H1 (cell line): ENCODE measurements around the gene FOXS1. TPM values are rescaled to one million over a fixed set of nuclear protein-coding genes. Genes with fewer than 3 reads are reported as not detected.

Experiments
- CBX8 ChIP-seq: fragments of 300-800, 300-1000 bp; sonication (generic); IDR thresholded peaks from 2 replicates; pipeline ENCODE4 v1.7.1; 2016; ENCODE audit warnings: low read depth, low read length, borderline replicate concordance
- CHD7 ChIP-seq: fragments of 300-600 bp; sonication (generic); IDR thresholded peaks from 2 replicates; pipeline ENCODE4 v1.7.1; 2012; ENCODE audit warnings: low read length, moderate library complexity, mild to moderate bottlenecking, inconsistent platforms; ENCODE audit not compliant: insufficient replicate concordance
- CTBP2 ChIP-seq: IDR thresholded peaks from 2 replicates; pipeline ENCODE4 v1.7.0; 2011; ENCODE audit warnings: borderline replicate concordance, mild to moderate bottlenecking, moderate library complexity, mixed read lengths, low read length; ENCODE audit not compliant: insufficient read depth, insufficient read length
- EP300 ChIP-seq, 2 experiments: IDR thresholded peaks; 1 replicate in 1 of 2; 2 replicates in 1 of 2; pipeline ENCODE4 v1.6.1; 2011 to 2012; ENCODE audit warnings: low read depth in 2 of 2, low read length in 2 of 2, mild to moderate bottlenecking in 2 of 2, borderline replicate concordance in 1 of 2, inconsistent platforms in 1 of 2, moderate library complexity in 1 of 2
- EZH2 ChIP-seq: fragments of 200-600 bp; sonication (generic); IDR thresholded peaks from 2 replicates; pipeline ENCODE4 v1.7.1; 2012; ENCODE audit warnings: low read depth, mild to moderate bottlenecking, moderate library complexity, low read length, inconsistent platforms; ENCODE audit not compliant: severe bottlenecking
- HDAC6 ChIP-seq: IDR thresholded peaks from one replicate; pipeline ENCODE4 v1.7.1; 2012; ENCODE audit warnings: low read depth, mild to moderate bottlenecking, inconsistent platforms, low read length, moderate library complexity
- SIRT6 ChIP-seq: IDR thresholded peaks from one replicate; pipeline ENCODE4 v1.7.1; 2012; ENCODE audit warnings: low read length, inconsistent platforms
- SP4 ChIP-seq: IDR thresholded peaks from 2 replicates; pipeline ENCODE4 v1.6.1; 2012; ENCODE audit warnings: low read length, inconsistent platforms
- polyA plus RNA-seq, 7 experiments: library from polyadenylated mRNA; depleted of rRNA in 3 of 7; stranded (reverse) in 5 of 7; unstranded in 2 of 7; fragments of >200 nt in 5 of 7; fragments of 200-250 nt in 2 of 7; gene quantifications; 1 replicate in 5 of 7; 2 replicates in 1 of 7; 4 replicates in 1 of 7; pipeline versions ENCODE4 v1.2.1 to v1.2.3, GENCODE V29; 2011 to 2013; ENCODE audit warnings: missing spikeins in 2 of 7, mixed read lengths in 2 of 7
- total RNA-seq: library from RNA; stranded (reverse); fragmentation: NEBNext Ultra II Directional; extraction: Animal tissue kit (Norgen Biotek cat#: 25700); gene quantifications from 2 replicates; pipeline ENCODE4 v1.2.1, GENCODE V29; 2021
- TF ChIP-seq, protein P1 (sequence below): IDR thresholded peaks from 2 replicates; pipeline ENCODE4 v1.6.1; 2011; ENCODE audit warnings: low read depth, mild to moderate bottlenecking, low read length; ENCODE audit not compliant: insufficient read depth

FOXS1 gene
- total and polyA plus RNA-seq, 2 of the 8 experiments (the other 6 are each of a cell fraction or from before 2014, with no cell fraction given) = 0.45 TPM; not detected in 1

GRCh38 chr20:31883829-31884228 is 38.4 kb upstream of the FOXS1 start (continued):
- no peak for TF ChIP-seq CHD7
- no peak for TF ChIP-seq SP4
- no peak for TF ChIP-seq SIRT6
- TF ChIP-seq EP300 (IDR thresholded peaks at IDR 0.05; ENCODE audit: borderline replicate concordance in 1 of 2, low read depth in 2 of 2, low read length in 2 of 2) = no peak
- TF ChIP-seq HDAC6 = no peak
- TF ChIP-seq, protein P1, sequence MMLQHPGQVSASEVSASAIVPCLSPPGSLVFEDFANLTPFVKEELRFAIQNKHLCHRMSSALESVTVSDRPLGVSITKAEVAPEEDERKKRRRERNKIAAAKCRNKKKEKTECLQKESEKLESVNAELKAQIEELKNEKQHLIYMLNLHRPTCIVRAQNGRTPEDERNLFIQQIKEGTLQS = no peak
- TF ChIP-seq EZH2 = no peak
- TF ChIP-seq CBX8 = no peak
- no peak for TF ChIP-seq CTBP2
